Ishikawa (cell line): ENCODE measurements around the gene GNAO1.

Source experiments
- CEBPB ChIP-seq: IDR thresholded peaks from 2 replicates; pipeline ENCODE4 v1.6.1; 2012
- EP300 ChIP-seq: IDR thresholded peaks from 2 replicates; pipeline ENCODE4 v1.6.1; 2012; ENCODE audit warnings: borderline replicate concordance
- NFIC ChIP-seq: IDR thresholded peaks from 2 replicates; pipeline ENCODE4 v1.6.1; 2012
- TAF1 ChIP-seq: IDR thresholded peaks from 2 replicates; pipeline ENCODE4 v1.6.1; 2012; ENCODE audit warnings: low read depth, mild to moderate bottlenecking
- TCF12 ChIP-seq: IDR thresholded peaks from 2 replicates; pipeline ENCODE4 v1.6.1; 2012; ENCODE audit warnings: low read depth
- USF1 ChIP-seq: IDR thresholded peaks from 2 replicates; pipeline ENCODE4 v1.6.1; 2012
- TF ChIP-seq, protein P1 (sequence below): IDR thresholded peaks from 2 replicates; pipeline ENCODE4 v1.6.1; 2012; ENCODE audit warnings: low read depth, mild to moderate bottlenecking
- TF ChIP-seq, protein P2 (sequence below): IDR thresholded peaks from 2 replicates; pipeline ENCODE4 v1.6.1; 2012

DNA sequence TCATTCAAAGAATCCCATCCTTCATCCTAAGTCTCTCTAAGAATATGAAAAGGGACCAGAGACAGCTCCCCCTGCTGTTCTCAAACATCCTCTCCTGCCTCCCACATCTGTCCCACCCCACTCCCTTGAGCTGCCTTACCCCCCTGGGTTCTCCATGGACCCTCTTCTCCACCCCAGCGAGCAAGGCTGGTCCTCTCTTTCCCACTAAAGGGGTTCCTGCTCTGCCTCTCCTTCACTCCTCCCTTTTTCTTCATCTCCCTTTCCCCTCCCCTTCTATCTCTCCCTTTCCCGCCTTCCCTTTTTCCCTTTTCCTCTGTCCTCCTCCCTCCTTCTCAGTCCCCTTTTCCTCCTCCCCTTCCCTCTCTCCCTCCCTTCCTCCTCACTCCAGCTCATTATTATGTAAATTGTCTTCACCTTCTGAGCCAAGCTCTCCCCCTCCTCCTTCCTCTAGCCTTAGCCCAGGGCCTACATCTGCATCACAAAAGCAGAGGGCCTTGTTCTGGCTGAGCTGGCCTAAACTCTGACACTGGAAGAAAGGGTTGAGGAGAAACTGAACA, 90.0 kb downstream of the GNAO1 start:
- no peak for TF ChIP-seq CEBPB
- TF ChIP-seq, protein P1, sequence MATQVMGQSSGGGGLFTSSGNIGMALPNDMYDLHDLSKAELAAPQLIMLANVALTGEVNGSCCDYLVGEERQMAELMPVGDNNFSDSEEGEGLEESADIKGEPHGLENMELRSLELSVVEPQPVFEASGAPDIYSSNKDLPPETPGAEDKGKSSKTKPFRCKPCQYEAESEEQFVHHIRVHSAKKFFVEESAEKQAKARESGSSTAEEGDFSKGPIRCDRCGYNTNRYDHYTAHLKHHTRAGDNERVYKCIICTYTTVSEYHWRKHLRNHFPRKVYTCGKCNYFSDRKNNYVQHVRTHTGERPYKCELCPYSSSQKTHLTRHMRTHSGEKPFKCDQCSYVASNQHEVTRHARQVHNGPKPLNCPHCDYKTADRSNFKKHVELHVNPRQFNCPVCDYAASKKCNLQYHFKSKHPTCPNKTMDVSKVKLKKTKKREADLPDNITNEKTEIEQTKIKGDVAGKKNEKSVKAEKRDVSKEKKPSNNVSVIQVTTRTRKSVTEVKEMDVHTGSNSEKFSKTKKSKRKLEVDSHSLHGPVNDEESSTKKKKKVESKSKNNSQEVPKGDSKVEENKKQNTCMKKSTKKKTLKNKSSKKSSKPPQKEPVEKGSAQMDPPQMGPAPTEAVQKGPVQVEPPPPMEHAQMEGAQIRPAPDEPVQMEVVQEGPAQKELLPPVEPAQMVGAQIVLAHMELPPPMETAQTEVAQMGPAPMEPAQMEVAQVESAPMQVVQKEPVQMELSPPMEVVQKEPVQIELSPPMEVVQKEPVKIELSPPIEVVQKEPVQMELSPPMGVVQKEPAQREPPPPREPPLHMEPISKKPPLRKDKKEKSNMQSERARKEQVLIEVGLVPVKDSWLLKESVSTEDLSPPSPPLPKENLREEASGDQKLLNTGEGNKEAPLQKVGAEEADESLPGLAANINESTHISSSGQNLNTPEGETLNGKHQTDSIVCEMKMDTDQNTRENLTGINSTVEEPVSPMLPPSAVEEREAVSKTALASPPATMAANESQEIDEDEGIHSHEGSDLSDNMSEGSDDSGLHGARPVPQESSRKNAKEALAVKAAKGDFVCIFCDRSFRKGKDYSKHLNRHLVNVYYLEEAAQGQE = no peak
- TF ChIP-seq, protein P2, sequence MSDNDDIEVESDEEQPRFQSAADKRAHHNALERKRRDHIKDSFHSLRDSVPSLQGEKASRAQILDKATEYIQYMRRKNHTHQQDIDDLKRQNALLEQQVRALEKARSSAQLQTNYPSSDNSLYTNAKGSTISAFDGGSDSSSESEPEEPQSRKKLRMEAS = no peak
- no peak for TF ChIP-seq NFIC
- TF ChIP-seq EP300 = no peak
- no peak for TF ChIP-seq TCF12
- no peak for TF ChIP-seq TAF1
- no peak for TF ChIP-seq USF1
